Subcutaneous adipose tissue (tissue), 4 donors: ENCODE data around the gene NCBP2. TPM values are rescaled to one million over a fixed set of nuclear protein-coding genes. Genes with fewer than 3 reads are reported as not detected.

Experiments
- CTCF ChIP-seq: fragments of 450-650 bp; IDR thresholded peaks from one replicate; pipeline ENCODE4 v1.5.1; 2016; ENCODE audit warnings: low read depth, mild to moderate bottlenecking, control low read depth, antibody characterized with exemption, moderate library complexity
- total RNA-seq, 4 donors: library from RNA; depleted of rRNA; stranded (reverse); fragments of >200 nt; gene quantifications; one replicate each; pipeline ENCODE4 v1.1.0, GENCODE V29; 2016

Gene NCBP2
- total RNA-seq, 4 donors from 2014 or later, result 35.7 to 41.4 (median 37.8) TPM

- no peak for TF ChIP-seq CTCF
Observed at GRCh38 chr3:196931828-196932587, 10.3 kb downstream of the NCBP2 start.

GRCh38 chr3:196931157-196931556 is 11.2 kb downstream of the NCBP2 start:
- no peak for TF ChIP-seq CTCF

GRCh38 chr3:196927571-196928453 is 14.5 kb downstream of the NCBP2 start:
- TF ChIP-seq CTCF, result no peak

GRCh38 chr3:196920733-196921132 is 21.6 kb downstream of the NCBP2 start:
- no peak for TF ChIP-seq CTCF

GRCh38 chr3:196918968-196919367 is 23.4 kb downstream of the NCBP2 start:
- no peak for TF ChIP-seq CTCF

GRCh38 chr3:196916995-196917394 is 25.3 kb downstream of the NCBP2 start:
- TF ChIP-seq CTCF, result no peak

- TF ChIP-seq CTCF, result no peak
Observed at GRCh38 chr3:196916221-196916620, 26.1 kb downstream of the NCBP2 start.
